Measurements from ENCODE around the gene RAET1L.
"Not testable (repeated sequence)": the region's sequence is repeated elsewhere in the genome, so short reads cannot be mapped to it uniquely, and the experiment has no call there.

Gene RAET1L

DNA sequence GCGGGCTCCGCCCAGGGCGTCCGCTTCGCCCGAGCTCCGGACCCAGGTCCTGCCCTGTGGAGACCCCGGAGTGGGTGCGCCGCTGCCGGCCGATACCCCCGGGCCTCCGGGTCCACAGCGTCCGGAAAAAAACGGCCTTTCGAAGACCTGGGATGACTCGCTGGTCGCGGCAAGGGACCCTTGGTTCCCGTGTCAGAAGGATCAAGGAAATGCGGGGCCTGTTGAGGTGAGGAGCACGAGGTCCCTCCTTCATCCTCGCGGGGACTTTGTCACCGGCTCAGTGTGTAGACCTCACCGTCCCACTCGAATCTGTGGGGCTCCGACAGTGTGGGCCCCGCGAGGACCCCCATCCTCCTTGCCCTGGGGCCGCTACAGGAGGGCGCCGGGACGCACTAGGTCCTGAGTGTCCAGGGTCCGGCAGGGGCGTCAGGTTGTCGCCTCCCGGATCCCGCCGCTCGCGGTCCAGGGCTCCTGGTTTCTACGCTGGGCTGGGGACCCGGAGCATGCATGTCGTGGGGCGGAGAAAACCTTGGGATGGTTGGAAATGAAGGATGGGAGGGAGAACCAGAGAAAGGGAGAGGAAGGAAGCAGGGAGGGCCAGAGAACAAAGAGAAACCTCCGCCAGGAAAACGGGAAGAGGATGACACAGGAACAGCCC, 10.6 kb downstream of the RAET1L start:
- H3K4me1 ChIP-seq (ENCODE audit: insufficient read depth, low read length); H3K36me3 ChIP-seq (ENCODE audit: insufficient read depth, low read length); H3K9me3 ChIP-seq (ENCODE audit: insufficient read depth, low read depth, low read length); H3K9ac ChIP-seq (ENCODE audit: low read depth, low read length); H3K4me3 ChIP-seq (ENCODE audit: low read length); H3K27ac ChIP-seq (ENCODE audit: low read depth, low read length): not testable (repeated sequence)
- peaks cover 92% of the 10 kb centered on the region for H3K27me3 ChIP-seq (ENCODE audit: insufficient read depth, low read length)
- 4% methylated on average over 33 of the region's 50 CpGs for WGBS

GRCh38 chr6:150013785-150014622, 11.3 kb downstream of the RAET1L start:
- not testable (repeated sequence) for H3K4me3 ChIP-seq (ENCODE audit: low read length); H3K9ac ChIP-seq (ENCODE audit: low read depth, low read length); H3K27ac ChIP-seq (ENCODE audit: low read depth, low read length); H3K36me3 ChIP-seq (ENCODE audit: insufficient read depth, low read length); H3K4me1 ChIP-seq (ENCODE audit: insufficient read depth, low read length); H3K9me3 ChIP-seq (ENCODE audit: insufficient read depth, low read depth, low read length)
- 14% methylated on average over 8 of the region's 24 CpGs for WGBS
- peaks cover 97% of the 10 kb centered on the region for H3K27me3 ChIP-seq (ENCODE audit: insufficient read depth, low read length)

- H3K27me3 ChIP-seq (ENCODE audit: insufficient read depth, low read length): peaks cover 97% of the 10 kb centered on the region
- 59% methylated on average over 6 of the region's 8 CpGs for WGBS
- H3K4me3 ChIP-seq (ENCODE audit: low read length); H3K9me3 ChIP-seq (ENCODE audit: insufficient read depth, low read depth, low read length); H3K36me3 ChIP-seq (ENCODE audit: insufficient read depth, low read length); H3K9ac ChIP-seq (ENCODE audit: low read depth, low read length); H3K4me1 ChIP-seq (ENCODE audit: insufficient read depth, low read length); H3K27ac ChIP-seq (ENCODE audit: low read depth, low read length): not testable (repeated sequence)
Observed at GRCh38 chr6:150012846-150013784, 12.2 kb downstream of the RAET1L start.

- WGBS: 57% methylated on average over 9 of the region's 9 CpGs
- Histone ChIP-seq H3K27me3 (ENCODE audit: insufficient read depth, low read length) (peaks cover 82% of the 10 kb centered on the region), H3K9me3 (ENCODE audit: insufficient read depth, low read depth, low read length) (no peaks in the 10 kb centered on the region), H3K4me1 (ENCODE audit: insufficient read depth, low read length) (no peaks in the 10 kb centered on the region), H3K27ac (ENCODE audit: low read depth, low read length) (no peak overlapping the region), H3K9ac (ENCODE audit: low read depth, low read length) (no peak overlapping the region), H3K36me3 (ENCODE audit: insufficient read depth, low read length) (no peaks in the 10 kb centered on the region), H3K4me3 (ENCODE audit: low read length) (no peak overlapping the region)
Observed at GRCh38 chr6:150008588-150008987, 16.7 kb downstream of the RAET1L start.

GRCh38 chr6:150006961-150007464, 18.3 kb downstream of the RAET1L start:
- H3K9ac ChIP-seq (ENCODE audit: low read depth, low read length): no peak overlapping the region
- whole genome bisulfite sequencing: 73% methylated on average over 6 of the region's 7 CpGs
- peaks cover 80% of the 10 kb centered on the region for H3K27me3 ChIP-seq (ENCODE audit: insufficient read depth, low read length)
- no peaks in the 10 kb centered on the region for H3K9me3 ChIP-seq (ENCODE audit: insufficient read depth, low read depth, low read length)
- no peak overlapping the region for H3K27ac ChIP-seq (ENCODE audit: low read depth, low read length)
- H3K4me3 ChIP-seq (ENCODE audit: low read length): no peak overlapping the region
- no peaks in the 10 kb centered on the region for H3K36me3 ChIP-seq (ENCODE audit: insufficient read depth, low read length)
- no peaks in the 10 kb centered on the region for H3K4me1 ChIP-seq (ENCODE audit: insufficient read depth, low read length)

- no peaks in the 10 kb centered on the region for H3K9me3 ChIP-seq (ENCODE audit: insufficient read depth, low read depth, low read length)
- peak overlapping the region; percentile 88 for H3K4me3 ChIP-seq (ENCODE audit: low read length)
- H3K27me3 ChIP-seq (ENCODE audit: insufficient read depth, low read length): peaks cover 76% of the 10 kb centered on the region
- no peak overlapping the region for H3K27ac ChIP-seq (ENCODE audit: low read depth, low read length)
- H3K4me1 ChIP-seq (ENCODE audit: insufficient read depth, low read length): no peaks in the 10 kb centered on the region
- 70% methylated on average over 14 of the region's 14 CpGs for WGBS
- H3K36me3 ChIP-seq (ENCODE audit: insufficient read depth, low read length): no peaks in the 10 kb centered on the region
- H3K9ac ChIP-seq (ENCODE audit: low read depth, low read length): no peak overlapping the region
Observed at GRCh38 chr6:150005761-150006651, 19.3 kb downstream of the RAET1L start.

- peak overlapping the region; percentile 88 for H3K4me3 ChIP-seq (ENCODE audit: low read length)
- H3K4me1 ChIP-seq (ENCODE audit: insufficient read depth, low read length): no peaks in the 10 kb centered on the region
- no peaks in the 10 kb centered on the region for H3K9me3 ChIP-seq (ENCODE audit: insufficient read depth, low read depth, low read length)
- WGBS: under 1% methylated on average over 78 of the region's 79 CpGs
- no peaks in the 10 kb centered on the region for H3K36me3 ChIP-seq (ENCODE audit: insufficient read depth, low read length)
- H3K27me3 ChIP-seq (ENCODE audit: insufficient read depth, low read length): peaks cover 71% of the 10 kb centered on the region
- peak overlapping the region; percentile 66; the same call in 1 of the 2 replicates for H3K9ac ChIP-seq (ENCODE audit: low read depth, low read length)
- peak overlapping the region; percentile 76 for H3K27ac ChIP-seq (ENCODE audit: low read depth, low read length)
Observed at GRCh38 chr6:150004783-150005717, 20.3 kb downstream of the RAET1L start.

DNA sequence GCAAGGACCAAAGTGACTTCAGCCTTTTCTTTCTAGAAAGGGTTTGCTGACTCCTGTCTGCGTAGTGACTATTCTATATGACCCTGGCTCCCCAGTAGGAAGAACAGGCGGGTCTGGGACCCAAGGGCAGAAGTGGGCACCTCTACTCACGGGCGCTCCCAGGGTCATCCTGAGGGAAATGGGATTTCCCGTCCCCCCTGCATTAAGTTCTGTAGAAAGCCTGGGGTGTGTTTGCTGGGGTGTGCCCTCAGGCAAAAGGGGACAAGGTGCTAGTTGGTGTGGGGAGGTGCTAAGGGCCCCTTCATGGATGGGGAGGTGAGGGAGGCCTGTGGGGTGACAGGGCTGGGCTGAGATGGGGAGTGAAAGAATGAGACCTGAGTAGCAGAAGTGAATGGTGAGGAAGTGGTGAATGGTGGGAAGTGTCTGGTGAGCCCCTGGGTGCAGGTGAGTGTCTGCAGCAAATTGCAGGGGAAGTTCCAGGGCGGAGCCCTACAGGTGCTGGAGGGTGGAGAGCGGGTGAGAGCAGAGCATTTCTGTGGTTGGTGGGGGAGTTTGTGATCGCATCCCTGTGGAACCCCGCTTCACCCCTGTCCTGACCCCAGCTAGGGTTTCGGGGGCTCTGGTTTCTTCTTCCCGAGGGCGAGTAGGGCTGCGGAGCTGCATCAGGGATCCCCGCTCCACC, 21.1 kb downstream of the RAET1L start:
- Histone ChIP-seq H3K27ac (ENCODE audit: low read depth, low read length) (no peak overlapping the region; the same call in 1 of the 2 replicates), H3K9ac (ENCODE audit: low read depth, low read length) (peak overlapping the region; percentile 66; the same call in 1 of the 2 replicates), H3K9me3 (ENCODE audit: insufficient read depth, low read depth, low read length) (no peaks in the 10 kb centered on the region), H3K4me3 (ENCODE audit: low read length) (peak overlapping the region; percentile 88), H3K36me3 (ENCODE audit: insufficient read depth, low read length) (no peaks in the 10 kb centered on the region), H3K27me3 (ENCODE audit: insufficient read depth, low read length) (peaks cover 63% of the 10 kb centered on the region), H3K4me1 (ENCODE audit: insufficient read depth, low read length) (no peaks in the 10 kb centered on the region)
- 31% methylated on average over 14 of the region's 14 CpGs for WGBS

DNA sequence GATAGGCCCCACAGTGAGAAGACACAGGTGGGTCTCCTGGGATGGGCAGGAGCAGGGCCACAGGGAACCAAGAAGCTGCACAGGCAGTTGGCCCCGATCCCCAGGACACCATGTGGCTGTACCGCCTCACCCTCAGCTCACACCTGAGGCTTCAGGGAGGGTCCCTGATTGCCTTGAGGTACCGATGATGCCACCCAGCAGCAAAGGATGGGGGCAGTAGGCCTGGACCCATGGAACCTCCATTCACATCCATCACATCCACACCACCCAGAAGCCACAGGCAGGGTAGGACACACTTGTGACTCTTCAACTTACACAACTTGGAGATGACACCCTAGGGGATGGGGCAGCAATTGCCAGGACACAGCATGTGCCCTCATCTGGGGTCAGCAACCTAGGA, 21.7 kb downstream of the RAET1L start:
- WGBS: 75% methylated on average over 3 of the region's 3 CpGs
- H3K27me3 ChIP-seq (ENCODE audit: insufficient read depth, low read length): peaks cover 56% of the 10 kb centered on the region
- H3K4me1 ChIP-seq (ENCODE audit: insufficient read depth, low read length); H3K9me3 ChIP-seq (ENCODE audit: insufficient read depth, low read depth, low read length); H3K27ac ChIP-seq (ENCODE audit: low read depth, low read length); H3K36me3 ChIP-seq (ENCODE audit: insufficient read depth, low read length); H3K9ac ChIP-seq (ENCODE audit: low read depth, low read length); H3K4me3 ChIP-seq (ENCODE audit: low read length): not testable (repeated sequence)

Data from HUES64 (cell line).